Fibroblast of lung (primary cell): ENCODE measurements around the gene CXCL5. TPM values are rescaled to one million over a fixed set of nuclear protein-coding genes. Genes with fewer than 3 reads are reported as not detected.
"Not testable (repeated sequence)": the region's sequence is repeated elsewhere in the genome, so short reads cannot be mapped to it uniquely, and the experiment has no call there.

ENCODE experiments used
- DNase-seq, 2 donors: peaks; one replicate each; pipeline versions ENCODE4 v3.0.0 to v3.0.0-alpha.2; 2010; ENCODE audit warnings: low read depth in 2 of 2
- H2AFZ ChIP-seq: 2 replicates; pipeline ENCODE4 v1.5.1; 2012; ENCODE audit warnings: low read length, control low read depth, inconsistent platforms
- H3K27ac ChIP-seq: 2 replicates; pipeline ENCODE4 v1.5.1; 2011; ENCODE audit warnings: low read length, control low read depth; ENCODE audit not compliant: insufficient read depth
- H3K27me3 ChIP-seq: 2 replicates; pipeline ENCODE4 v1.5.1; 2011; ENCODE audit warnings: mild to moderate bottlenecking, low read length; ENCODE audit not compliant: control insufficient read depth, insufficient read depth
- H3K36me3 ChIP-seq: 2 replicates; pipeline ENCODE4 v1.5.1; 2011; ENCODE audit warnings: low read length; ENCODE audit not compliant: control insufficient read depth, insufficient read depth
- H3K4me1 ChIP-seq: 2 replicates; pipeline ENCODE4 v1.5.1; 2011; ENCODE audit warnings: low read length; ENCODE audit not compliant: control insufficient read depth, insufficient read depth; ENCODE audit errors: extremely low read depth
- H3K4me2 ChIP-seq: 2 replicates; pipeline ENCODE4 v1.5.1; 2011; ENCODE audit warnings: low read length, control low read depth; ENCODE audit not compliant: insufficient read depth; ENCODE audit errors: extremely low read depth
- H3K4me3 ChIP-seq, 4 experiments: fragments of 200-600 bp in 1 of 4; sonication (generic) in 1 of 4; replicated peaks in 1 of 4; 2 replicates each; pipeline ENCODE4 v1.5.1; 2011 to 2016; ENCODE audit warnings: low read length in 4 of 4, low read depth in 3 of 4, mild to moderate bottlenecking in 3 of 4, control low read depth in 2 of 4, inconsistent platforms in 1 of 4, mixed read lengths in 1 of 4; ENCODE audit not compliant: insufficient read depth in 1 of 4; ENCODE audit errors: control extremely low read depth in 1 of 4
- H3K79me2 ChIP-seq: 2 replicates; pipeline ENCODE4 v1.5.1; 2012; ENCODE audit warnings: mild to moderate bottlenecking, low read length, inconsistent platforms; ENCODE audit not compliant: control insufficient read depth, insufficient read depth
- H3K9ac ChIP-seq: 2 replicates; pipeline ENCODE4 v1.5.1; 2011; ENCODE audit warnings: mild to moderate bottlenecking, low read length, control low read depth; ENCODE audit not compliant: insufficient read depth
- H3K9me3 ChIP-seq: 2 replicates; pipeline ENCODE4 v1.5.1; 2012; ENCODE audit warnings: low read depth, low read length; ENCODE audit not compliant: control insufficient read depth, insufficient read depth
- H4K20me1 ChIP-seq: 2 replicates; pipeline ENCODE4 v1.5.1; 2011; ENCODE audit warnings: low read length; ENCODE audit not compliant: control insufficient read depth, insufficient read depth; ENCODE audit errors: extremely low read depth
- EZH2 ChIP-seq: IDR thresholded peaks from 2 replicates; pipeline ENCODE4 v1.5.1; 2012; ENCODE audit warnings: low read length, control low read depth, mild to moderate bottlenecking; ENCODE audit errors: missing control alignments
- polyA plus RNA-seq, 2 donors: library from polyadenylated mRNA; depleted of rRNA in 1 of 2; stranded (reverse) in 1 of 2; unstranded in 1 of 2; fragments of >200 nt; gene quantifications; 2 replicates each; pipeline ENCODE4 v1.2.1, GENCODE V29; 2011 to 2012; ENCODE audit warnings: missing spikeins in 1 of 2
- total RNA-seq: library from RNA; depleted of rRNA; stranded (reverse); fragments of >200 nt; gene quantifications from 2 replicates; pipeline ENCODE4 v1.2.1, GENCODE V29; 2014
- TF ChIP-seq, protein P1 (sequence below), 2 donors: IDR thresholded peaks in 1 of 2; conservative IDR thresholded peaks in 1 of 2; 1 replicate in 1 of 2; 2 replicates in 1 of 2; pipeline ENCODE4 v1.5.1; 2011 to 2012; ENCODE audit warnings: low read length in 2 of 2, control low read depth in 1 of 2, inconsistent platforms in 1 of 2, low read depth in 1 of 2, mild to moderate bottlenecking in 1 of 2

Gene CXCL5
- total and polyA plus RNA-seq, 2 donors (not counting 1 experiment from before 2014, with no cell fraction given), result 0.24 to 0.66 TPM

DNA sequence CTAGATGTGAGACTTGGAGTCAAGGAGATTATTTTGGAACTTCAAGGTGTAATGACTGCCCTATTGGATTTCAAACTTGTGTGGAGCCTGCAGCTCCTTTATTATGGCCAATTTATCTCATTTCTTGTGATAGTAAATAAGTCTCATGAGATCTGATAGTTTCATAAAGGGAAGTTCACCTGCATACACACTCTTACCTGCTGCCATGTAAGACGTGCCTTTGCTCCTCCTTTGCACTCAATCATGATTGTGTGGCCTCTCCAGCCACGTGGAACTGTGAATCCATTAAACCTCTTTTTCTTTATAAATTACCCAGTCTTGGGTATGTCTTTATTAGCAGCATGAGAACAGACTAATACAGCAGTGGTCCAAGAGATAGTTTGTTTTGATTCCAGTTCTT is 35.8 kb downstream of the CXCL5 start:
- no peak overlapping the region for H3K4me3 ChIP-seq
- no peak overlapping the region for H3K9ac ChIP-seq
- no peaks in the 10 kb centered on the region for H3K27me3 ChIP-seq
- H3K4me2 ChIP-seq, result no peak overlapping the region
- no peak for DNase-seq
- H4K20me1 ChIP-seq, result no peaks in the 10 kb centered on the region
- H3K79me2 ChIP-seq, result no peaks in the 10 kb centered on the region
- H3K4me1 ChIP-seq, result no peaks in the 10 kb centered on the region
- H2AFZ ChIP-seq, result no peak overlapping the region
- H3K27ac ChIP-seq, result no peak overlapping the region
- H3K9me3 ChIP-seq, result no peaks in the 10 kb centered on the region
- TF ChIP-seq, protein P1, sequence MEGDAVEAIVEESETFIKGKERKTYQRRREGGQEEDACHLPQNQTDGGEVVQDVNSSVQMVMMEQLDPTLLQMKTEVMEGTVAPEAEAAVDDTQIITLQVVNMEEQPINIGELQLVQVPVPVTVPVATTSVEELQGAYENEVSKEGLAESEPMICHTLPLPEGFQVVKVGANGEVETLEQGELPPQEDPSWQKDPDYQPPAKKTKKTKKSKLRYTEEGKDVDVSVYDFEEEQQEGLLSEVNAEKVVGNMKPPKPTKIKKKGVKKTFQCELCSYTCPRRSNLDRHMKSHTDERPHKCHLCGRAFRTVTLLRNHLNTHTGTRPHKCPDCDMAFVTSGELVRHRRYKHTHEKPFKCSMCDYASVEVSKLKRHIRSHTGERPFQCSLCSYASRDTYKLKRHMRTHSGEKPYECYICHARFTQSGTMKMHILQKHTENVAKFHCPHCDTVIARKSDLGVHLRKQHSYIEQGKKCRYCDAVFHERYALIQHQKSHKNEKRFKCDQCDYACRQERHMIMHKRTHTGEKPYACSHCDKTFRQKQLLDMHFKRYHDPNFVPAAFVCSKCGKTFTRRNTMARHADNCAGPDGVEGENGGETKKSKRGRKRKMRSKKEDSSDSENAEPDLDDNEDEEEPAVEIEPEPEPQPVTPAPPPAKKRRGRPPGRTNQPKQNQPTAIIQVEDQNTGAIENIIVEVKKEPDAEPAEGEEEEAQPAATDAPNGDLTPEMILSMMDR (conservative IDR thresholded peaks at IDR 0.05 in 1 of 2, IDR thresholded peaks at IDR 0.05 in 1 of 2; ENCODE audit: low read depth in 1 of 2, low read length in 2 of 2), result no peak
- TF ChIP-seq EZH2, result no peak
- no peaks in the 10 kb centered on the region for H3K36me3 ChIP-seq

DNA sequence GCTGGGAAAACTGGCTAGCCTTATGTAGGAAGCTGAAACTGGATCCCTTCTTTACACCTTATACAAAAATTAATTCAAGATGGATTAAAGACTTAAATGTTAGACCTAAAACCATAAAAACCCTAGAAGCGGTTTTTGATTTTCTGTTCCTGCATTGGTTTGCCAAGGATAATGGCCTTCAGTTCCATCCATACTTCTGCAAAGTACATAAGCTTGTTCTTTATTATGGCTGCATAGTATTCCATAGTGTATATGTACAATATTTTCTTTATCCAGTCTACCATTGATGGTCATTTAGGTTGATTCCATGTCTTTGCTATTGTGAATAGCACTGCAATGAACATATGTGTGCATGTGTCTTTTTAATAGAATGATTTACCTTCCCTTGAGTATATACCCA is 39.4 kb downstream of the CXCL5 start:
- not testable (repeated sequence) for H3K79me2 ChIP-seq, H2AFZ ChIP-seq, H3K4me1 ChIP-seq, H3K9ac ChIP-seq, DNase-seq, H3K27ac ChIP-seq, H3K36me3 ChIP-seq, H4K20me1 ChIP-seq, H3K4me2 ChIP-seq, H3K27me3 ChIP-seq, H3K4me3 ChIP-seq, H3K9me3 ChIP-seq

- Histone ChIP-seq H3K36me3 (no peaks in the 10 kb centered on the region), H2AFZ (no peak overlapping the region), H3K9ac (no peak overlapping the region), H3K79me2 (no peaks in the 10 kb centered on the region), H4K20me1 (no peaks in the 10 kb centered on the region), H3K4me2 (no peak overlapping the region), H3K9me3 (no peaks in the 10 kb centered on the region), H3K4me3 (no peak overlapping the region), H3K27me3 (no peaks in the 10 kb centered on the region), H3K4me1 (no peaks in the 10 kb centered on the region), H3K27ac (no peak overlapping the region)
- DNase-seq, result no peak
- no peak for TF ChIP-seq EZH2
- TF ChIP-seq, protein P1 (conservative IDR thresholded peaks at IDR 0.05 in 1 of 2, IDR thresholded peaks at IDR 0.05 in 1 of 2; ENCODE audit: low read depth in 1 of 2, low read length in 2 of 2), result no peak
Measured at GRCh38 chr4:73952352-73952751, 46.1 kb downstream of the CXCL5 start.

DNA sequence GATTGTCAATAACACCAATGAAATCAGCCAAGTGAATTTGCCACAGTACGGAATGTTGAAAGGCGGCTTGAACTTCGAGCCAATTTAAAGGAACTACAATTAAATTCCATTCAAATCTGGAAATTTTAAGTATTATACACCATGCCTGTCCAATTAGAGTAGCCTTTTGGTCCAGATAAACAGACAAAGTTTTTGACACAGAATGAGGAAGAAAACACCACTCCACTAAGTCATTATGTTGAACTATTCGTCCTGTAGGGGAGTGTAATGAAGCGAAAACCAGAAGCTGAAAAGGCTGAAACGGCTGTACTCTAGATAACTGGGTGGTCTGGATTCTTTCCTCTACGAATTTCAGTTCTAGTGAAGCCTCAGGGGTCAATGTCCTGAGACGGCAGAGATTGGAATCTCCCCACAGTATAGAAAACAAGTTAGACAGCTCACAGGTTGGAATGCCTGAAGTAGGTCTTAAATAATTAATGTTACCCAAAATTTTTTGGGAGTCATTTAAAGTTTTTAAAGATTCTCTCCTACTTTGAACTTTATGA is 48.0 kb downstream of the CXCL5 start:
- not testable (repeated sequence) for H3K36me3 ChIP-seq, H4K20me1 ChIP-seq, H3K79me2 ChIP-seq, H3K27ac ChIP-seq, H3K4me1 ChIP-seq, H2AFZ ChIP-seq, H3K9ac ChIP-seq, H3K4me2 ChIP-seq, H3K27me3 ChIP-seq, H3K9me3 ChIP-seq, H3K4me3 ChIP-seq, DNase-seq
